Astrocyte (in vitro differentiated cells and primary cell): ENCODE data around the gene GCNT3. TPM values are rescaled to one million over a fixed set of nuclear protein-coding genes. Genes with fewer than 3 reads are reported as not detected.
"Not testable (repeated sequence)": the region's sequence is repeated elsewhere in the genome, so short reads cannot be mapped to it uniquely, and the experiment has no call there.

ENCODE experiments used
- DNase-seq: peaks from one replicate; pipeline ENCODE4 v3.0.0-alpha.2; 2010; ENCODE audit warnings: low read depth
- FAIRE-seq: peaks from 2 replicates; lab custom pipeline; 2011; peaks lifted over from hg19 to GRCh38; lab: Jason Lieb, UNC
- H2AFZ ChIP-seq: 2 replicates; pipeline ENCODE4 v1.6.0; 2012; ENCODE audit warnings: low read depth, low read length, inconsistent platforms
- H3K27ac ChIP-seq: 2 replicates; pipeline ENCODE4 v1.5.1; 2011; ENCODE audit warnings: low read depth, low read length, inconsistent platforms
- H3K27me3 ChIP-seq: 2 replicates; pipeline ENCODE4 v1.6.0; 2011; ENCODE audit warnings: low read length, inconsistent platforms; ENCODE audit not compliant: insufficient read depth
- H3K36me3 ChIP-seq: 2 replicates; pipeline ENCODE4 v1.5.1; 2011; ENCODE audit warnings: low read length, inconsistent platforms; ENCODE audit not compliant: insufficient read depth
- H3K4me1 ChIP-seq: 2 replicates; pipeline ENCODE4 v1.5.1; 2011; ENCODE audit warnings: low read length, inconsistent platforms; ENCODE audit not compliant: insufficient read depth
- H3K4me2 ChIP-seq: 2 replicates; pipeline ENCODE4 v1.6.0; 2012; ENCODE audit warnings: low read length, inconsistent platforms
- H3K4me3 ChIP-seq: 2 replicates; pipeline ENCODE4 v1.5.1; 2011; ENCODE audit warnings: low read depth, mild to moderate bottlenecking, low read length, inconsistent platforms; ENCODE audit not compliant: insufficient read depth
- H3K79me2 ChIP-seq: 2 replicates; pipeline ENCODE4 v1.6.0; 2012; ENCODE audit warnings: mild to moderate bottlenecking, low read length, inconsistent platforms; ENCODE audit not compliant: insufficient read depth
- H3K9ac ChIP-seq: 2 replicates; pipeline ENCODE4 v1.6.0; 2012; ENCODE audit warnings: mild to moderate bottlenecking, low read length, inconsistent platforms
- H3K9me3 ChIP-seq: 2 replicates; pipeline ENCODE4 v1.5.1; 2012; ENCODE audit warnings: low read depth, mild to moderate bottlenecking, low read length, inconsistent platforms; ENCODE audit not compliant: insufficient read depth
- H4K20me1 ChIP-seq: 2 replicates; pipeline ENCODE4 v1.6.0; 2012; ENCODE audit warnings: low read length, inconsistent platforms; ENCODE audit not compliant: insufficient read depth
- H3K27ac Mint-ChIP-seq: one replicate; pipeline ENCODE4 v1.8.0; 2021; ENCODE audit warnings: mild to moderate bottlenecking, mixed read lengths; ENCODE audit not compliant: unreplicated experiment
- H3K27me3 Mint-ChIP-seq: one replicate; pipeline ENCODE4 v1.8.0; 2021; ENCODE audit warnings: low read depth, mixed read lengths; ENCODE audit not compliant: unreplicated experiment
- H3K36me3 Mint-ChIP-seq: one replicate; pipeline ENCODE4 v1.8.0; 2021; ENCODE audit warnings: low read depth, mixed read lengths; ENCODE audit not compliant: unreplicated experiment
- H3K4me1 Mint-ChIP-seq: one replicate; pipeline ENCODE4 v1.8.0; 2021; ENCODE audit warnings: low read depth, mixed read lengths; ENCODE audit not compliant: unreplicated experiment
- H3K4me3 Mint-ChIP-seq: one replicate; pipeline ENCODE4 v1.8.0; 2021; ENCODE audit warnings: mild to moderate bottlenecking, moderate library complexity, mixed read lengths; ENCODE audit not compliant: unreplicated experiment
- H3K9me3 Mint-ChIP-seq: one replicate; pipeline ENCODE4 v1.8.0; 2021; ENCODE audit warnings: mild to moderate bottlenecking, mixed read lengths; ENCODE audit not compliant: unreplicated experiment
- EZH2 ChIP-seq: IDR thresholded peaks from 2 replicates; pipeline ENCODE4 v1.6.1; 2012; ENCODE audit warnings: mild to moderate bottlenecking, low read length, inconsistent platforms; ENCODE audit not compliant: insufficient read depth
- total RNA-seq: library from RNA; stranded (reverse); gene quantifications from 2 replicates; pipeline ENCODE4 v1.2.1, GENCODE V29; 2021
- TF ChIP-seq, protein P1 (sequence below): IDR thresholded peaks from 2 replicates; pipeline ENCODE4 v1.5.1; 2011; ENCODE audit warnings: low read depth, mild to moderate bottlenecking, inconsistent platforms, low read length, moderate library complexity; ENCODE audit not compliant: insufficient read depth

GCNT3 gene
- total RNA-seq, 1 donor from 2014 or later = 1.3 TPM

DNA sequence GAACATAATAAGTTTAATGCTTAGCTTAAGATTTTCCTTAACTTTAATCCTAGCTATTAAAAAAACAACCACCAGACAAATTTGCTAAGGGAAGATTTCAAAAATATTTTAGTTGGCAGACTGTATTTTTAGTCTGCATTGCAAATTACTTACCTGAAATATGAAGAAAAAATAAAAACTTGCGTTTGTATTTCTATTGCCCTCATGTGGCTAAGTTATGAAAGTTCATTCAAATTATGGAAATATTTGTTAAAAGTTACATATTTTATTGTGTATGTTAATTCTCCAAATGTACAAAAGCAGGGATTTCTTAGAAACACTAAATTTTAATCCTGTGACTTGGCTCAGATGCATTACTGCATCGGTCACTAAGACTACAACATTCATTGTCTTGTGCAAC is 30.8 kb downstream of the GCNT3 start:
- Mint-ChIP-seq H3K4me3 (no peak overlapping the region), H3K4me1 (peaks cover 9% of the 10 kb centered on the region), H3K36me3 (no peaks in the 10 kb centered on the region), H3K27ac (no peak overlapping the region), H3K27me3 (no peaks in the 10 kb centered on the region), H3K9me3 (no peaks in the 10 kb centered on the region)
- H3K9ac ChIP-seq = no peak overlapping the region
- H3K4me1 ChIP-seq = no peaks in the 10 kb centered on the region
- H4K20me1 ChIP-seq = peaks cover 10% of the 10 kb centered on the region
- H2AFZ ChIP-seq = no peak overlapping the region
- no peak overlapping the region for H3K4me2 ChIP-seq
- no peaks in the 10 kb centered on the region for H3K9me3 ChIP-seq
- H3K4me3 ChIP-seq = no peak overlapping the region
- H3K27me3 ChIP-seq = no peaks in the 10 kb centered on the region
- H3K79me2 ChIP-seq = peaks cover 8% of the 10 kb centered on the region
- FAIRE-seq (no peak), DNase-seq (no peak)
- no peak overlapping the region for H3K27ac ChIP-seq
- peaks cover 35% of the 10 kb centered on the region for H3K36me3 ChIP-seq
- no peak for TF ChIP-seq EZH2
- TF ChIP-seq, protein P1, sequence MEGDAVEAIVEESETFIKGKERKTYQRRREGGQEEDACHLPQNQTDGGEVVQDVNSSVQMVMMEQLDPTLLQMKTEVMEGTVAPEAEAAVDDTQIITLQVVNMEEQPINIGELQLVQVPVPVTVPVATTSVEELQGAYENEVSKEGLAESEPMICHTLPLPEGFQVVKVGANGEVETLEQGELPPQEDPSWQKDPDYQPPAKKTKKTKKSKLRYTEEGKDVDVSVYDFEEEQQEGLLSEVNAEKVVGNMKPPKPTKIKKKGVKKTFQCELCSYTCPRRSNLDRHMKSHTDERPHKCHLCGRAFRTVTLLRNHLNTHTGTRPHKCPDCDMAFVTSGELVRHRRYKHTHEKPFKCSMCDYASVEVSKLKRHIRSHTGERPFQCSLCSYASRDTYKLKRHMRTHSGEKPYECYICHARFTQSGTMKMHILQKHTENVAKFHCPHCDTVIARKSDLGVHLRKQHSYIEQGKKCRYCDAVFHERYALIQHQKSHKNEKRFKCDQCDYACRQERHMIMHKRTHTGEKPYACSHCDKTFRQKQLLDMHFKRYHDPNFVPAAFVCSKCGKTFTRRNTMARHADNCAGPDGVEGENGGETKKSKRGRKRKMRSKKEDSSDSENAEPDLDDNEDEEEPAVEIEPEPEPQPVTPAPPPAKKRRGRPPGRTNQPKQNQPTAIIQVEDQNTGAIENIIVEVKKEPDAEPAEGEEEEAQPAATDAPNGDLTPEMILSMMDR = peak; percentile 13

DNA sequence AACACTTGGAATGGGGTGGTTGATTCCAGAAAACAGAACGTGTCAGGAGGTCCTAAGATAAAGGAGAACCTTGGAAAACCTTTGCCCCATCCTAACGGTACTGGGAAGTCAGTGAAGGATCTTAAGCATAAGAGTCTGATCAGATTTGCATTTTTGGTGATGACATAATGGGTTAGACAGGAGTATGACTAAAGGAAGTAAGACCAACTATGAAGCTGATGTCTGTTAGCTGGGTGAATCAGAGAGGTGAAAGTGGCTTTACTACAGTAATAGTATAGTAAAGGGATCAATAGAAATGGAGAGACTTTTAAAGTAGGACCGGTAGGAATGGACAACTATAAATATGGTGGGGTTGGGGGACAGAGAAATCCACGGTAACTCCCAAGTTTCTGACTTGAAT is 33.2 kb downstream of the GCNT3 start:
- H3K27ac Mint-ChIP-seq = peak overlapping the region; percentile 4
- H3K36me3 ChIP-seq = peaks cover 36% of the 10 kb centered on the region

DNA sequence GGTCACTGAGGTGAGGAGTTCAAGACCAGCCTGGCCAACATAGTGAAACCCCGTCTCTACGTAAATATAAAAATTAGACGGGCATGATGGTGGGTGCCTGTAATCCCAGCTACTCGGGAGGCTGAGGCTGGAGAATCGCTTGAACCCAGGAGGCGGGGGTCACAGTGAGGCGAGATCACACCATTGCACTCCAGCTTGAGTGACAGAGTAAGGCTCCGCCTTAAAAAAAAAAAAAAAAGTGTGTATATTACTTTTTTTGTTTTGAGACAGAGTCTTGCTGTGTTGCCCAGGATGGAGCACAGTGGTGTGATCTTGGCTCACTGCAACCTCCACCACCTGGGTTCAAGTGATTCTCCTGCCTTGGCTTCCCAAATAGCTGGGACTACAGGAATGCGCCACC is 34.2 kb downstream of the GCNT3 start:
- peaks cover 10% of the 10 kb centered on the region for H3K4me1 Mint-ChIP-seq
- H3K79me2 ChIP-seq, FAIRE-seq, H3K27me3 ChIP-seq, H3K27ac ChIP-seq, H3K4me3 ChIP-seq, H2AFZ ChIP-seq, H3K4me3 Mint-ChIP-seq, H3K9ac ChIP-seq, DNase-seq, H3K9me3 Mint-ChIP-seq, H3K27ac Mint-ChIP-seq, H3K4me2 ChIP-seq, H3K4me1 ChIP-seq, H3K36me3 Mint-ChIP-seq, H3K27me3 Mint-ChIP-seq, H3K9me3 ChIP-seq: not testable (repeated sequence)
- Histone ChIP-seq H4K20me1 (peaks cover 10% of the 10 kb centered on the region), H3K36me3 (peaks cover 44% of the 10 kb centered on the region)

More for the DNA sequence above, 33.2 kb downstream of the GCNT3 start:
- no peaks in the 10 kb centered on the region for H3K27me3 ChIP-seq
- Mint-ChIP-seq H3K4me1 (peaks cover 9% of the 10 kb centered on the region), H3K27me3 (no peaks in the 10 kb centered on the region), H3K4me3 (no peak overlapping the region), H3K9me3 (no peaks in the 10 kb centered on the region), H3K36me3 (no peaks in the 10 kb centered on the region)
- no peak overlapping the region for H3K27ac ChIP-seq
- peaks cover 8% of the 10 kb centered on the region for H3K79me2 ChIP-seq
- H3K9ac ChIP-seq = no peak overlapping the region
- H4K20me1 ChIP-seq = peaks cover 10% of the 10 kb centered on the region
- FAIRE-seq (no peak), DNase-seq (peak; percentile 16)
- H3K9me3 ChIP-seq = no peaks in the 10 kb centered on the region
- H3K4me1 ChIP-seq = no peaks in the 10 kb centered on the region
- H3K4me3 ChIP-seq = no peak overlapping the region
- no peak overlapping the region for H2AFZ ChIP-seq
- TF ChIP-seq, protein P1 = no peak
- no peak for TF ChIP-seq EZH2
- no peak overlapping the region for H3K4me2 ChIP-seq
